Skin epidermis (tissue), 12 donors: ENCODE measurements around the gene YWHAG.
"Not testable (repeated sequence)": the region's sequence is repeated elsewhere in the genome, so short reads cannot be mapped to it uniquely, and the experiment has no call there.

Experiments used
- H3K27ac ChIP-seq, 21 experiments: fragments of 200-600 bp; sonication (generic) in 11 of 21; one replicate each; pipeline ENCODE4 v1.5.0; 2020; ENCODE audit warnings: mild to moderate bottlenecking in 3 of 21, inconsistent platforms in 2 of 21, moderate library complexity in 2 of 21
- H3K4me3 ChIP-seq, 7 experiments: fragments of 200-600 bp; sonication (generic) in 2 of 7; one replicate each; pipeline ENCODE4 v1.5.0; 2020; ENCODE audit warnings: inconsistent platforms in 2 of 7, mild to moderate bottlenecking in 2 of 7, moderate library complexity in 1 of 7

YWHAG gene

GRCh38 chr7:76383089-76383944 is 24.5 kb upstream of the YWHAG start:
- Histone ChIP-seq H3K27ac (no peak overlapping the region), H3K4me3 (no peak overlapping the region)

GRCh38 chr7:76381814-76382213 is 23.0 kb upstream of the YWHAG start:
- Histone ChIP-seq H3K27ac (no peak overlapping the region), H3K4me3 (no peak overlapping the region)

GRCh38 chr7:76380623-76380966 is 21.8 kb upstream of the YWHAG start:
- Histone ChIP-seq H3K4me3 (peak overlapping the region in 4 of 7 experiments; percentile 26 to 46 (median 36)), H3K27ac (peak overlapping the region; percentile 48 to 96 (median 87))

- peak overlapping the region in 2 of 21 experiments; percentile 4 to 49 for H3K27ac ChIP-seq
- no peak overlapping the region for H3K4me3 ChIP-seq
Measured at GRCh38 chr7:76377186-76377918, 18.6 kb upstream of the YWHAG start.

- H3K27ac ChIP-seq = no peak overlapping the region
- H3K4me3 ChIP-seq = no peak overlapping the region
Measured at GRCh38 chr7:76375251-76375650, 16.5 kb upstream of the YWHAG start.

- Histone ChIP-seq H3K27ac (peak overlapping the region in 2 of 21 experiments; percentile 34 to 46), H3K4me3 (no peak overlapping the region)
Measured at GRCh38 chr7:76372984-76373833, 14.4 kb upstream of the YWHAG start.

GRCh38 chr7:76371396-76371795 is 12.6 kb upstream of the YWHAG start:
- Histone ChIP-seq H3K27ac (no peak overlapping the region), H3K4me3 (no peak overlapping the region)

GRCh38 chr7:76369018-76369417 is 10.2 kb upstream of the YWHAG start:
- no peak overlapping the region for H3K27ac ChIP-seq
- no peak overlapping the region for H3K4me3 ChIP-seq

- Histone ChIP-seq H3K4me3 (no peak overlapping the region), H3K27ac (no peak overlapping the region)
Measured at GRCh38 chr7:76368190-76368589, 9.4 kb upstream of the YWHAG start.

GRCh38 chr7:76364198-76364584 is 5.4 kb upstream of the YWHAG start:
- H3K27ac ChIP-seq = peak overlapping the region; percentile 35 to 91 (median 80)
- peak overlapping the region in 1 of 7 experiments; percentile 5 for H3K4me3 ChIP-seq

- H3K4me3 ChIP-seq = not testable (repeated sequence)
- H3K27ac ChIP-seq = peak overlapping the region in 20 of 21 experiments; percentile 35 to 91 (median 82)
Measured at GRCh38 chr7:76363754-76364153, 5.0 kb upstream of the YWHAG start.

- H3K27ac ChIP-seq = peak overlapping the region in 20 of 21 experiments; percentile 95 to 100 (median 99)
- peak overlapping the region in 1 of 7 experiments; percentile 83 for H3K4me3 ChIP-seq
Measured at GRCh38 chr7:76359978-76360638, 1.3 kb upstream of the YWHAG start.

- peak overlapping the region; percentile 95 to 100 (median 99) for H3K27ac ChIP-seq
- H3K4me3 ChIP-seq = peak overlapping the region; percentile 70 to 100 (median 89)
Measured at GRCh38 chr7:76359111-76359977, 553 bp upstream of the YWHAG start.

GRCh38 chr7:76358011-76358480 is 745 bp downstream of the YWHAG start:
- H3K27ac ChIP-seq = peak overlapping the region; percentile 95 to 100 (median 99)
- H3K4me3 ChIP-seq = peak overlapping the region; percentile 70 to 100 (median 89)

- Histone ChIP-seq H3K27ac (peak overlapping the region in 20 of 21 experiments; percentile 7 to 100 (median 99)), H3K4me3 (peak overlapping the region; percentile 70 to 100 (median 89))
Measured at GRCh38 chr7:76357475-76358010, 1.2 kb downstream of the YWHAG start.

- H3K27ac ChIP-seq = peak overlapping the region in 8 of 21 experiments; percentile 5 to 100 (median 99)
- H3K4me3 ChIP-seq = peak overlapping the region in 5 of 7 experiments; percentile 70 to 100 (median 89)
Measured at GRCh38 chr7:76356823-76357222, 2.0 kb downstream of the YWHAG start.

- H3K4me3 ChIP-seq = no peak overlapping the region
- peak overlapping the region in 1 of 21 experiments; percentile 23 for H3K27ac ChIP-seq
Measured at GRCh38 chr7:76356115-76356514, 2.7 kb downstream of the YWHAG start.
